Measurements from ENCODE around the gene LIMA1.
"Not testable (repeated sequence)": the region's sequence is repeated elsewhere in the genome, so short reads cannot be mapped to it uniquely, and the experiment has no call there.

Gene LIMA1

GRCh38 chr12:50246873-50247612 is 36.3 kb downstream of the LIMA1 start:
- DNase-seq, result peak; percentile 64

- DNase-seq, result no peak
Measured at GRCh38 chr12:50246197-50246865, 37.0 kb downstream of the LIMA1 start.

- DNase-seq, result no peak
Measured at GRCh38 chr12:50243507-50243906, 39.8 kb downstream of the LIMA1 start.

GRCh38 chr12:50242751-50243191 is 40.5 kb downstream of the LIMA1 start:
- DNase-seq, result no peak

GRCh38 chr12:50241178-50241577 is 42.1 kb downstream of the LIMA1 start:
- DNase-seq, result no peak

- no peak for DNase-seq
Measured at GRCh38 chr12:50240792-50241114, 42.6 kb downstream of the LIMA1 start.

- no peak for DNase-seq
Measured at GRCh38 chr12:50240096-50240791, 43.1 kb downstream of the LIMA1 start.

GRCh38 chr12:50239355-50239891 is 43.9 kb downstream of the LIMA1 start:
- DNase-seq, result no peak

GRCh38 chr12:50234347-50234746 is 49.0 kb downstream of the LIMA1 start:
- peak; percentile 41 for DNase-seq

GRCh38 chr12:50232771-50233209 is 50.5 kb downstream of the LIMA1 start:
- no peak for DNase-seq

GRCh38 chr12:50232206-50232605 is 51.1 kb downstream of the LIMA1 start:
- no peak for DNase-seq

GRCh38 chr12:50231346-50231745 is 52.0 kb downstream of the LIMA1 start:
- DNase-seq, result no peak

- no peak for DNase-seq
Measured at GRCh38 chr12:50230217-50230616, 53.1 kb downstream of the LIMA1 start.

- peak; percentile 59 for DNase-seq
Measured at GRCh38 chr12:50224026-50224692, 59.2 kb downstream of the LIMA1 start.

- no peak for DNase-seq
Measured at GRCh38 chr12:50222275-50222783, 61.0 kb downstream of the LIMA1 start.

- DNase-seq, result no peak
Measured at GRCh38 chr12:50221228-50222008, 61.9 kb downstream of the LIMA1 start.

GRCh38 chr12:50220363-50220995 is 62.8 kb downstream of the LIMA1 start:
- DNase-seq, result peak; percentile 74

GRCh38 chr12:50219544-50219943 is 63.8 kb downstream of the LIMA1 start:
- no peak for DNase-seq

- not testable (repeated sequence) for DNase-seq
Measured at GRCh38 chr12:50219001-50219400, 64.3 kb downstream of the LIMA1 start.

- no peak for DNase-seq
Measured at GRCh38 chr12:50218386-50218785, 64.9 kb downstream of the LIMA1 start.

GRCh38 chr12:50217202-50217601 is 66.1 kb downstream of the LIMA1 start:
- DNase-seq, result no peak

Data from stimulated activated CD4-positive, alpha-beta T cell treated with anti-CD3 and anti-CD28 coated beads, Interleukin-1b, Interleukin-23, amount 100 ng/mL, for 48 hours (primary cell).